HepG2 (cell line): ENCODE data around the gene SLC22A4. TPM values are rescaled to one million over a fixed set of nuclear protein-coding genes. Genes with fewer than 3 reads are reported as not detected.

Source experiments
- MAZ ChIP-seq, 2 experiments: sonication (generic) in 1 of 2; formaldehyde crosslinking in 1 of 2; IDR thresholded peaks; 2 replicates each; pipeline versions ENCODE4 v1.5.0 to v1.6.1; 2012 to 2020; ENCODE audit warnings: low read depth in 2 of 2, mild to moderate bottlenecking in 2 of 2, borderline replicate concordance in 1 of 2, improper control_type of control experiment in 1 of 2, low read length in 1 of 2, missing genetic modification reagents in 1 of 2, moderate library complexity in 1 of 2
- REPIN1 ChIP-seq: sonication (generic); formaldehyde crosslinking; IDR thresholded peaks from 2 replicates; pipeline ENCODE4 v1.8.0; 2022; ENCODE audit warnings: missing genetic modification reagents, low read depth, mild to moderate bottlenecking, borderline replicate concordance
- ZNF574 ChIP-seq: sonication (generic); formaldehyde crosslinking; IDR thresholded peaks from 2 replicates; pipeline ENCODE4 v1.4.0; 2020; ENCODE audit warnings: missing genetic modification reagents
- polyA plus RNA-seq, 8 experiments: library from polyadenylated mRNA; depleted of rRNA in 3 of 8; stranded (reverse) in 7 of 8; unstranded in 1 of 8; fragments of >200 nt; fragmentation: Illumina TruSeq in 4 of 8; extraction: Trizol in 4 of 8; gene quantifications; 2 replicates each; pipeline versions ENCODE4 v1.2.1 to v1.2.3, GENCODE V29; 2011 to 2016; ENCODE audit warnings: low read depth in 4 of 8, missing spikeins in 1 of 8, mixed read lengths in 1 of 8; ENCODE audit not compliant: insufficient read depth in 1 of 8
- total RNA-seq, 5 experiments: library from RNA; depleted of rRNA; stranded (reverse); fragments of >200 nt; fragmentation: Illumina TruSeq; extraction: Trizol; gene quantifications; 2 replicates each; pipeline ENCODE4 v1.2.3, GENCODE V29; 2016; ENCODE audit warnings: low read depth in 1 of 5
- TF ChIP-seq, protein P1 (sequence below): sonication (generic); formaldehyde crosslinking; IDR thresholded peaks from 2 replicates; pipeline ENCODE4 v1.4.0; 2020; ENCODE audit warnings: mild to moderate bottlenecking, missing genetic modification reagents
- TF ChIP-seq, protein P2 (sequence below): sonication (generic); formaldehyde crosslinking; IDR thresholded peaks from 2 replicates; pipeline ENCODE4 v1.4.0; 2020; ENCODE audit warnings: missing genetic modification reagents, borderline replicate concordance
- TF ChIP-seq, protein P3 (sequence below): sonication (generic); formaldehyde crosslinking; conservative IDR thresholded peaks from 2 replicates; pipeline ENCODE4 v1.4.0; 2020; ENCODE audit warnings: mild to moderate bottlenecking, missing genetic modification reagents, moderate library complexity

The SLC22A4 gene
- total and polyA plus RNA-seq, 2 of the 13 experiments (the other 11 are each of a cell fraction or from before 2014, with no cell fraction given) = 0.33 to 0.62 TPM

DNA sequence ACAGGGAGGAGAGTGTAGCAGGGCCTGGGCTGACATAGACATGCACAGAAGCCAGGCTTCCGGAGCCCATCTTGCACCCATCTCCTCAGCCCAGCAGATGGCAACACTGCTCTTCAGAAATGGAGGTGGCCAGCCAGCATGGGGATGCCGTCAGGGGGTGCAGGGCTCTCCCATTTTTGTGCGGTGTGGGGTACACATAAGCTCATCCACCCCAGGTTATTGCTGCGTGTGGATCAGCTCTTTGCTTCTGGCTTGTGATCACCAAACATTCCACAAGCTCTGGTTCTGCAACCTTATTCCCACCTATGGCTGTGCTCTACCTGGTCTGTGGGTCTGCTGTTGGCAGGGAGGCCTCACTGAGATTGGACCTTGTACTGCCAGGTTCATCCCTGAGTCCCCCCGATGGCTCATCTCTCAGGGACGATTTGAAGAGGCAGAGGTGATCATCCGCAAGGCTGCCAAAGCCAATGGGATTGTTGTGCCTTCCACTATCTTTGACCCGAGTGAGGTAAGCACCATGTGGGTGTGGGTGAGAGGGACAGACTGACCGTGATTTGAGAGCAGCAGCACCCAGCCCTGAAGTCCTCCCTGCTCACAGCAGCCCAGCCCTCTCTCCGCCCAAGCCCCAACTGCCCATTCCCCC is 92.6 kb downstream of the SLC22A4 start (continued):
- TF ChIP-seq ZNF574 (CRISPR knock-in tag) (0 out of 2 replicates have a peak, but pooled peaks have one; percentile 22), REPIN1 (CRISPR knock-in tag) (peak; percentile 28; the same call in 1 of the 2 replicates), MAZ (IDR thresholded peaks at IDR 0.05; ENCODE audit: borderline replicate concordance, low read depth, low read length) (no peak), MAZ (CRISPR knock-in tag; IDR thresholded peaks at IDR 0.05; ENCODE audit: low read depth) (0 out of 2 replicates have a peak, but pooled peaks have one; percentile 53)
- TF ChIP-seq, protein P1, sequence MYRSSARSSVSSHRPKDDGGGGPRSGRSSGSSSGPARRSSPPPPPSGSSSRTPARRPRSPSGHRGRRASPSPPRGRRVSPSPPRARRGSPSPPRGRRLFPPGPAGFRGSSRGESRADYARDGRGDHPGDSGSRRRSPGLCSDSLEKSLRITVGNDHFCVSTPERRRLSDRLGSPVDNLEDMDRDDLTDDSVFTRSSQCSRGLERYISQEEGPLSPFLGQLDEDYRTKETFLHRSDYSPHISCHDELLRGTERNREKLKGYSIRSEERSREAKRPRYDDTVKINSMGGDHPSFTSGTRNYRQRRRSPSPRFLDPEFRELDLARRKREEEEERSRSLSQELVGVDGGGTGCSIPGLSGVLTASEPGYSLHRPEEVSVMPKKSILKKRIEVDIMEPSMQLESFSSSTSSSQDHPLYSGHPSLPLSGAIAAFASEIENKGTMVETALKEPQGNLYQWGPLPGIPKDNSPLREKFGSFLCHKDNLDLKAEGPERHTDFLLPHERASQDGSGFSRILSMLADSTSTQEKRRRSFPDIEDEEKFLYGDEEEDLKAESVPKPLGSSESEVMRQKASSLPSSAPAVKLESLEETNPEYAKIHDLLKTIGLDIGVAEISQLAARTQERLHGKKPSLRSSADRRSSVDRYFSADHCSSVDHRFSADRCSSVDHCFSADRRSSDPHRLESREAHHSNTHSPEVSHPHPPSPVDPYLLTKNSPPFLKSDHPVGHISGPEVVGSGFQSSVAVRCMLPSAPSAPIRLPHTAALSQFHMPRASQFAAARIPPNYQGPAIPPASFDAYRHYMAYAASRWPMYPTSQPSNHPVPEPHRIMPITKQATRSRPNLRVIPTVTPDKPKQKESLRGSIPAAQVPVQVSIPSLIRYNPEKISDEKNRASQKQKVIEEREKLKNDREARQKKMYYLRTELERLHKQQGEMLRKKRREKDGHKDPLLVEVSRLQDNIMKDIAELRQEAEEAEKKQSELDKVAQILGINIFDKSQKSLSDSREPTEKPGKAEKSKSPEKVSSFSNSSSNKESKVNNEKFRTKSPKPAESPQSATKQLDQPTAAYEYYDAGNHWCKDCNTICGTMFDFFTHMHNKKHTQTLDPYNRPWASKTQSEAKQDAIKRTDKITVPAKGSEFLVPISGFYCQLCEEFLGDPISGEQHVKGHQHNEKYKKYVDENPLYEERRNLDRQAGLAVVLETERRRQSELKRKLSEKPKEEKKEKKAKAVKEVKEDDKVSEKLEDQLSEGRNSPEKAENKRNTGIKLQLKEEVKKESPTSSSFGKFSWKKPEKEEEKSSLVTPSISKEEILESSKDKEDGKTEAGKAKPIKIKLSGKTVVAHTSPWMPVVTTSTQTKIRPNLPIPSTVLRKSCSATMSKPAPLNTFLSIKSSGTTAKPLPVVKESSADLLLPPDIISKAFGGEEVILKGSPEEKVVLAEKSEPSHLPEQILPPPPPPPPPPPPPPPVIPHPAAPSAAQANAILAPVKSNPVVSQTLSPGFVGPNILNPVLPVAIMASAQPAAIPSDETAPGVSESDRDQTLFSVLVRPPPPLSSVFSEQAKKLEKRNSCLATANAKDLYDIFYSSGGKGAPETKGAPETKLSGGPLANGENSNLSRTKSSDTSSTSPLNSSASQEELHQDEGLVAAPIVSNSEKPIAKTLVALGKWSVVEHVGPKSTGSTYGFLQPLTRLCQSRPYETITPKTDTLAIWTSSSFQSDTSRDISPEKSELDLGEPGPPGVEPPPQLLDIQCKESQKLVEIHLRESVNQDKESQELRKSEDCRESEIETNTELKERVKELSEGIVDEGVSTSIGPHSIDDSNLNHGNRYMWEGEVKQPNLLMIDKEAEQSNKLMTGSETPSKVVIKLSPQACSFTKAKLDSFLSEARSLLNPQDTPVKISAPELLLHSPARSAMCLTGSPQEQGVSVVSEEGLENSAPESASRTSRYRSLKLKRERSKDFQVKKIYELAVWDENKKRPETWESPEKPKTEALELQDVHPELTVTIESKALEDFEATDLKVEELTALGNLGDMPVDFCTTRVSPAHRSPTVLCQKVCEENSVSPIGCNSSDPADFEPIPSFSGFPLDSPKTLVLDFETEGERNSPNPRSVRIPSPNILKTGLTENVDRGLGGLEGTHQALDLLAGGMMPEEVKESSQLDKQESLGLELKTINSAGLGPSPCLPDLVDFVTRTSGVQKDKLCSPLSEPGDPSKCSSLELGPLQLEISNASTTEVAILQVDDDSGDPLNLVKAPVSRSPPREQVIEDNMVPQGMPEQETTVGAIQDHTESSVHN (CRISPR knock-in tag) = 0 out of 2 replicates have a peak, but pooled peaks have one; percentile 12
- TF ChIP-seq, protein P2, sequence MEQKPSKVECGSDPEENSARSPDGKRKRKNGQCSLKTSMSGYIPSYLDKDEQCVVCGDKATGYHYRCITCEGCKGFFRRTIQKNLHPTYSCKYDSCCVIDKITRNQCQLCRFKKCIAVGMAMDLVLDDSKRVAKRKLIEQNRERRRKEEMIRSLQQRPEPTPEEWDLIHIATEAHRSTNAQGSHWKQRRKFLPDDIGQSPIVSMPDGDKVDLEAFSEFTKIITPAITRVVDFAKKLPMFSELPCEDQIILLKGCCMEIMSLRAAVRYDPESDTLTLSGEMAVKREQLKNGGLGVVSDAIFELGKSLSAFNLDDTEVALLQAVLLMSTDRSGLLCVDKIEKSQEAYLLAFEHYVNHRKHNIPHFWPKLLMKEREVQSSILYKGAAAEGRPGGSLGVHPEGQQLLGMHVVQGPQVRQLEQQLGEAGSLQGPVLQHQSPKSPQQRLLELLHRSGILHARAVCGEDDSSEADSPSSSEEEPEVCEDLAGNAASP (CRISPR knock-in tag) = 0 out of 2 replicates have a peak, but pooled peaks have one; percentile 33
- TF ChIP-seq, protein P3, sequence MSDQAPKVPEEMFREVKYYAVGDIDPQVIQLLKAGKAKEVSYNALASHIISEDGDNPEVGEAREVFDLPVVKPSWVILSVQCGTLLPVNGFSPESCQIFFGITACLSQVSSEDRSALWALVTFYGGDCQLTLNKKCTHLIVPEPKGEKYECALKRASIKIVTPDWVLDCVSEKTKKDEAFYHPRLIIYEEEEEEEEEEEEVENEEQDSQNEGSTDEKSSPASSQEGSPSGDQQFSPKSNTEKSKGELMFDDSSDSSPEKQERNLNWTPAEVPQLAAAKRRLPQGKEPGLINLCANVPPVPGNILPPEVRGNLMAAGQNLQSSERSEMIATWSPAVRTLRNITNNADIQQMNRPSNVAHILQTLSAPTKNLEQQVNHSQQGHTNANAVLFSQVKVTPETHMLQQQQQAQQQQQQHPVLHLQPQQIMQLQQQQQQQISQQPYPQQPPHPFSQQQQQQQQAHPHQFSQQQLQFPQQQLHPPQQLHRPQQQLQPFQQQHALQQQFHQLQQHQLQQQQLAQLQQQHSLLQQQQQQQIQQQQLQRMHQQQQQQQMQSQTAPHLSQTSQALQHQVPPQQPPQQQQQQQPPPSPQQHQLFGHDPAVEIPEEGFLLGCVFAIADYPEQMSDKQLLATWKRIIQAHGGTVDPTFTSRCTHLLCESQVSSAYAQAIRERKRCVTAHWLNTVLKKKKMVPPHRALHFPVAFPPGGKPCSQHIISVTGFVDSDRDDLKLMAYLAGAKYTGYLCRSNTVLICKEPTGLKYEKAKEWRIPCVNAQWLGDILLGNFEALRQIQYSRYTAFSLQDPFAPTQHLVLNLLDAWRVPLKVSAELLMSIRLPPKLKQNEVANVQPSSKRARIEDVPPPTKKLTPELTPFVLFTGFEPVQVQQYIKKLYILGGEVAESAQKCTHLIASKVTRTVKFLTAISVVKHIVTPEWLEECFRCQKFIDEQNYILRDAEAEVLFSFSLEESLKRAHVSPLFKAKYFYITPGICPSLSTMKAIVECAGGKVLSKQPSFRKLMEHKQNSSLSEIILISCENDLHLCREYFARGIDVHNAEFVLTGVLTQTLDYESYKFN (CRISPR knock-in tag) = 0 out of 2 replicates have a peak, but pooled peaks have one; percentile 30
